ENCODE data around the gene BRD3OS. TPM values are rescaled to one million over a fixed set of nuclear protein-coding genes. Genes with fewer than 3 reads are reported as not detected.

BRD3OS gene
- total and polyA plus RNA-seq, 9 donors: 14.5 to 28.1 (median 21.1) TPM

GRCh38 chr9:134041649-134041962 is 16.3 kb downstream of the BRD3OS start:
- WGBS, 3 donors: 86 to 90% (median 89%) methylated on average over 16 of the region's 16 CpGs
- no peak overlapping the region for H3K27ac ChIP-seq
- H3K27me3 ChIP-seq: no peaks in the 10 kb centered on the region
- H3K4me3 ChIP-seq: no peak overlapping the region
- no peaks in the 10 kb centered on the region for H3K36me3 ChIP-seq
- H3K4me1 ChIP-seq (ENCODE audit: insufficient read depth): no peaks in the 10 kb centered on the region
- no peak for DNase-seq
- no peaks in the 10 kb centered on the region for H3K9me3 ChIP-seq
- intact Hi-C loops (cut with DNase I): no loop called here
- TF ChIP-seq EP300 (IDR thresholded peaks at IDR 0.05): no peak
- TF ChIP-seq CTCF (IDR thresholded peaks at IDR 0.05): no peak
- no peak for TF ChIP-seq POLR2A (IDR thresholded peaks at IDR 0.05)

- Histone ChIP-seq H3K27me3 (no peaks in the 10 kb centered on the region), H3K9me3 (no peaks in the 10 kb centered on the region), H3K27ac (no peak overlapping the region), H3K4me1 (ENCODE audit: insufficient read depth) (no peaks in the 10 kb centered on the region), H3K36me3 (no peaks in the 10 kb centered on the region), H3K4me3 (no peak overlapping the region)
- WGBS, 3 donors: 73 to 81% (median 73%) methylated on average over 11 of the region's 11 CpGs
- intact Hi-C loops (cut with DNase I): no loop called here
- no peak for DNase-seq
- TF ChIP-seq EP300 (IDR thresholded peaks at IDR 0.05): no peak
- no peak for TF ChIP-seq POLR2A (IDR thresholded peaks at IDR 0.05)
- no peak for TF ChIP-seq CTCF (IDR thresholded peaks at IDR 0.05)
Observed at GRCh38 chr9:134043531-134043988, 18.3 kb downstream of the BRD3OS start.

GRCh38 chr9:134044944-134045343 is 19.7 kb downstream of the BRD3OS start:
- Histone ChIP-seq H3K27ac (no peak overlapping the region), H3K9me3 (no peaks in the 10 kb centered on the region), H3K4me3 (no peak overlapping the region), H3K27me3 (no peaks in the 10 kb centered on the region), H3K4me1 (ENCODE audit: insufficient read depth) (no peaks in the 10 kb centered on the region), H3K36me3 (no peaks in the 10 kb centered on the region)
- intact Hi-C loops (cut with DNase I): no loop called here
- TF ChIP-seq POLR2A (IDR thresholded peaks at IDR 0.05) (no peak), EP300 (IDR thresholded peaks at IDR 0.05) (no peak), CTCF (IDR thresholded peaks at IDR 0.05) (no peak)
- 85 to 86% (median 86%) methylated on average over 12 of the region's 12 CpGs for WGBS, 3 donors
- no peak for DNase-seq

- Histone ChIP-seq H3K27ac (no peak overlapping the region), H3K4me3 (no peak overlapping the region), H3K27me3 (no peaks in the 10 kb centered on the region), H3K36me3 (no peaks in the 10 kb centered on the region), H3K9me3 (no peaks in the 10 kb centered on the region), H3K4me1 (ENCODE audit: insufficient read depth) (no peaks in the 10 kb centered on the region)
- 79 to 83% (median 80%) methylated on average over 26 of the region's 26 CpGs for WGBS, 3 donors
- TF ChIP-seq CTCF (IDR thresholded peaks at IDR 0.05) (no peak), EP300 (IDR thresholded peaks at IDR 0.05) (no peak), POLR2A (IDR thresholded peaks at IDR 0.05) (no peak)
- no peak for DNase-seq
- intact Hi-C loops (cut with DNase I): no loop called here
Observed at GRCh38 chr9:134045841-134046544, 20.7 kb downstream of the BRD3OS start.

Measured in ovary (tissue), 9 donors.